HepG2 (cell line): ENCODE data around the gene TMC4. TPM values are rescaled to one million over a fixed set of nuclear protein-coding genes. Genes with fewer than 3 reads are reported as not detected.

Experiments
- CEBPG ChIP-seq: IDR thresholded peaks from 2 replicates; pipeline ENCODE4 v1.6.1; 2016
- DBP ChIP-seq: sonication (generic); formaldehyde crosslinking; IDR thresholded peaks from 2 replicates; pipeline ENCODE4 v1.4.0; 2020; ENCODE audit warnings: missing genetic modification reagents; ENCODE audit errors: not compliant biosample characterization
- ELF3 ChIP-seq: IDR thresholded peaks from 2 replicates; pipeline ENCODE4 v1.6.1; 2016; ENCODE audit warnings: missing genetic modification reagents, missing compliant biosample characterization
- ETV6 ChIP-seq: sonication (generic); formaldehyde crosslinking; conservative IDR thresholded peaks from 2 replicates; pipeline ENCODE4 v1.4.0; 2020; ENCODE audit warnings: missing genetic modification reagents
- GFI1 ChIP-seq: sonication (generic); formaldehyde crosslinking; IDR thresholded peaks from 2 replicates; pipeline ENCODE4 v1.5.0; 2020; ENCODE audit warnings: missing genetic modification reagents, mild to moderate bottlenecking, borderline replicate concordance
- KAT2B ChIP-seq: fragments of 150-350 bp; IDR thresholded peaks from 2 replicates; pipeline ENCODE4 v1.6.1; 2014; ENCODE audit warnings: low read depth, low read length, borderline replicate concordance
- KLF11 ChIP-seq: IDR thresholded peaks from 2 replicates; pipeline ENCODE4 v1.6.1; 2016; ENCODE audit warnings: missing compliant biosample characterization
- SOX5 ChIP-seq: IDR thresholded peaks from 2 replicates; pipeline ENCODE4 v1.6.1; 2016; ENCODE audit warnings: borderline replicate concordance
- ZBTB20 ChIP-seq: sonication (generic); formaldehyde crosslinking; IDR thresholded peaks from 2 replicates; pipeline ENCODE4 v1.8.1; 2023; ENCODE audit warnings: missing genetic modification reagents, low read depth, mild to moderate bottlenecking, borderline replicate concordance
- ZNF180 ChIP-seq: sonication (generic); formaldehyde crosslinking; IDR thresholded peaks from 2 replicates; pipeline ENCODE4 v1.4.0; 2020; ENCODE audit warnings: low read depth, missing genetic modification reagents, borderline replicate concordance
- ZNF446 ChIP-seq: sonication (generic); formaldehyde crosslinking; IDR thresholded peaks from 2 replicates; pipeline ENCODE4 v1.5.0; 2020; ENCODE audit warnings: mild to moderate bottlenecking, missing genetic modification reagents
- ZNF614 ChIP-seq: IDR thresholded peaks from 2 replicates; pipeline ENCODE4 v1.6.1; 2018; ENCODE audit warnings: missing biosample characterization, missing genetic modification reagents, inconsistent platforms, borderline replicate concordance
- ZNF713 ChIP-seq: sonication (generic); formaldehyde crosslinking; IDR thresholded peaks from 2 replicates; pipeline ENCODE4 v1.4.0; 2020; ENCODE audit warnings: mild to moderate bottlenecking, missing genetic modification reagents
- ZNF75D ChIP-seq: sonication (generic); formaldehyde crosslinking; IDR thresholded peaks from 2 replicates; pipeline ENCODE4 v1.8.1; 2023; ENCODE audit warnings: missing genetic modification reagents, mild to moderate bottlenecking, borderline replicate concordance
- polyA plus RNA-seq, 8 experiments: library from polyadenylated mRNA; depleted of rRNA in 3 of 8; stranded (reverse) in 7 of 8; unstranded in 1 of 8; fragments of >200 nt; fragmentation: Illumina TruSeq in 4 of 8; extraction: Trizol in 4 of 8; gene quantifications; 2 replicates each; pipeline versions ENCODE4 v1.2.1 to v1.2.3, GENCODE V29; 2011 to 2016; ENCODE audit warnings: low read depth in 4 of 8, missing spikeins in 1 of 8, mixed read lengths in 1 of 8; ENCODE audit not compliant: insufficient read depth in 1 of 8
- total RNA-seq, 5 experiments: library from RNA; depleted of rRNA; stranded (reverse); fragments of >200 nt; fragmentation: Illumina TruSeq; extraction: Trizol; gene quantifications; 2 replicates each; pipeline ENCODE4 v1.2.3, GENCODE V29; 2016; ENCODE audit warnings: low read depth in 1 of 5
- TF ChIP-seq, protein P1 (sequence below): sonication (generic); formaldehyde crosslinking; IDR thresholded peaks from 2 replicates; pipeline ENCODE4 v1.4.0; 2020; ENCODE audit warnings: missing genetic modification reagents
- TF ChIP-seq, protein P2 (sequence below): sonication (generic); formaldehyde crosslinking; IDR thresholded peaks from 2 replicates; pipeline ENCODE4 v1.5.0; 2020; ENCODE audit warnings: mild to moderate bottlenecking, missing genetic modification reagents, moderate library complexity

Gene TMC4
- total and polyA plus RNA-seq, 2 of the 13 experiments (the other 11 are each of a cell fraction or from before 2014, with no cell fraction given), result 0.13 to 0.24 TPM

- TF ChIP-seq, protein P1, sequence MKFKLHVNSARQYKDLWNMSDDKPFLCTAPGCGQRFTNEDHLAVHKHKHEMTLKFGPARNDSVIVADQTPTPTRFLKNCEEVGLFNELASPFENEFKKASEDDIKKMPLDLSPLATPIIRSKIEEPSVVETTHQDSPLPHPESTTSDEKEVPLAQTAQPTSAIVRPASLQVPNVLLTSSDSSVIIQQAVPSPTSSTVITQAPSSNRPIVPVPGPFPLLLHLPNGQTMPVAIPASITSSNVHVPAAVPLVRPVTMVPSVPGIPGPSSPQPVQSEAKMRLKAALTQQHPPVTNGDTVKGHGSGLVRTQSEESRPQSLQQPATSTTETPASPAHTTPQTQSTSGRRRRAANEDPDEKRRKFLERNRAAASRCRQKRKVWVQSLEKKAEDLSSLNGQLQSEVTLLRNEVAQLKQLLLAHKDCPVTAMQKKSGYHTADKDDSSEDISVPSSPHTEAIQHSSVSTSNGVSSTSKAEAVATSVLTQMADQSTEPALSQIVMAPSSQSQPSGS (CRISPR knock-in tag), result no peak
- 0 out of 2 replicates have a peak, but pooled peaks have one; percentile 51 for TF ChIP-seq ZNF446 (CRISPR knock-in tag)
- TF ChIP-seq KLF11 (CRISPR knock-in tag), result 0 out of 2 replicates have a peak, but pooled peaks have one; percentile 18
- TF ChIP-seq KAT2B, result no peak
- TF ChIP-seq, protein P2, sequence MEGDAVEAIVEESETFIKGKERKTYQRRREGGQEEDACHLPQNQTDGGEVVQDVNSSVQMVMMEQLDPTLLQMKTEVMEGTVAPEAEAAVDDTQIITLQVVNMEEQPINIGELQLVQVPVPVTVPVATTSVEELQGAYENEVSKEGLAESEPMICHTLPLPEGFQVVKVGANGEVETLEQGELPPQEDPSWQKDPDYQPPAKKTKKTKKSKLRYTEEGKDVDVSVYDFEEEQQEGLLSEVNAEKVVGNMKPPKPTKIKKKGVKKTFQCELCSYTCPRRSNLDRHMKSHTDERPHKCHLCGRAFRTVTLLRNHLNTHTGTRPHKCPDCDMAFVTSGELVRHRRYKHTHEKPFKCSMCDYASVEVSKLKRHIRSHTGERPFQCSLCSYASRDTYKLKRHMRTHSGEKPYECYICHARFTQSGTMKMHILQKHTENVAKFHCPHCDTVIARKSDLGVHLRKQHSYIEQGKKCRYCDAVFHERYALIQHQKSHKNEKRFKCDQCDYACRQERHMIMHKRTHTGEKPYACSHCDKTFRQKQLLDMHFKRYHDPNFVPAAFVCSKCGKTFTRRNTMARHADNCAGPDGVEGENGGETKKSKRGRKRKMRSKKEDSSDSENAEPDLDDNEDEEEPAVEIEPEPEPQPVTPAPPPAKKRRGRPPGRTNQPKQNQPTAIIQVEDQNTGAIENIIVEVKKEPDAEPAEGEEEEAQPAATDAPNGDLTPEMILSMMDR, result 0 out of 2 replicates have a peak, but pooled peaks have one; percentile 1
- TF ChIP-seq ZNF180, result no peak
- no peak for TF ChIP-seq ZNF713
- TF ChIP-seq DBP, result no peak
- no peak for TF ChIP-seq ZBTB20 (CRISPR knock-in tag)
- no peak for TF ChIP-seq SOX5 (CRISPR knock-in tag)
- TF ChIP-seq ELF3 (CRISPR knock-in tag), result no peak
- no peak for TF ChIP-seq ZNF614 (CRISPR knock-in tag)
- no peak for TF ChIP-seq CEBPG (CRISPR knock-in tag)
- TF ChIP-seq ETV6 (CRISPR knock-in tag), result no peak
- TF ChIP-seq GFI1 (CRISPR knock-in tag), result no peak
- TF ChIP-seq ZNF75D (CRISPR knock-in tag), result no peak
Measured at GRCh38 chr19:54136086-54136863, 36.7 kb downstream of the TMC4 start (continued).
